ENCODE data around the gene GAS6.

The GAS6 gene

GRCh38 chr13:113785051-113786010, 78.5 kb downstream of the GAS6 start:
- TF ChIP-seq, protein P1, sequence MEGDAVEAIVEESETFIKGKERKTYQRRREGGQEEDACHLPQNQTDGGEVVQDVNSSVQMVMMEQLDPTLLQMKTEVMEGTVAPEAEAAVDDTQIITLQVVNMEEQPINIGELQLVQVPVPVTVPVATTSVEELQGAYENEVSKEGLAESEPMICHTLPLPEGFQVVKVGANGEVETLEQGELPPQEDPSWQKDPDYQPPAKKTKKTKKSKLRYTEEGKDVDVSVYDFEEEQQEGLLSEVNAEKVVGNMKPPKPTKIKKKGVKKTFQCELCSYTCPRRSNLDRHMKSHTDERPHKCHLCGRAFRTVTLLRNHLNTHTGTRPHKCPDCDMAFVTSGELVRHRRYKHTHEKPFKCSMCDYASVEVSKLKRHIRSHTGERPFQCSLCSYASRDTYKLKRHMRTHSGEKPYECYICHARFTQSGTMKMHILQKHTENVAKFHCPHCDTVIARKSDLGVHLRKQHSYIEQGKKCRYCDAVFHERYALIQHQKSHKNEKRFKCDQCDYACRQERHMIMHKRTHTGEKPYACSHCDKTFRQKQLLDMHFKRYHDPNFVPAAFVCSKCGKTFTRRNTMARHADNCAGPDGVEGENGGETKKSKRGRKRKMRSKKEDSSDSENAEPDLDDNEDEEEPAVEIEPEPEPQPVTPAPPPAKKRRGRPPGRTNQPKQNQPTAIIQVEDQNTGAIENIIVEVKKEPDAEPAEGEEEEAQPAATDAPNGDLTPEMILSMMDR (IDR thresholded peaks at IDR 0.05; ENCODE audit: low read length, missing control alignments), result no peak
- DNase-seq (ENCODE audit: low read depth), result peak; percentile 50
- no peak overlapping the region for H3K4me3 ChIP-seq (replicated peaks; ENCODE audit: low read depth, low read length)

GRCh38 chr13:113784645-113785024, 79.2 kb downstream of the GAS6 start:
- TF ChIP-seq, protein P1 (IDR thresholded peaks at IDR 0.05; ENCODE audit: low read length, missing control alignments), result no peak
- H3K4me3 ChIP-seq (replicated peaks; ENCODE audit: low read depth, low read length), result no peak overlapping the region
- DNase-seq (ENCODE audit: low read depth), result no peak

DNA sequence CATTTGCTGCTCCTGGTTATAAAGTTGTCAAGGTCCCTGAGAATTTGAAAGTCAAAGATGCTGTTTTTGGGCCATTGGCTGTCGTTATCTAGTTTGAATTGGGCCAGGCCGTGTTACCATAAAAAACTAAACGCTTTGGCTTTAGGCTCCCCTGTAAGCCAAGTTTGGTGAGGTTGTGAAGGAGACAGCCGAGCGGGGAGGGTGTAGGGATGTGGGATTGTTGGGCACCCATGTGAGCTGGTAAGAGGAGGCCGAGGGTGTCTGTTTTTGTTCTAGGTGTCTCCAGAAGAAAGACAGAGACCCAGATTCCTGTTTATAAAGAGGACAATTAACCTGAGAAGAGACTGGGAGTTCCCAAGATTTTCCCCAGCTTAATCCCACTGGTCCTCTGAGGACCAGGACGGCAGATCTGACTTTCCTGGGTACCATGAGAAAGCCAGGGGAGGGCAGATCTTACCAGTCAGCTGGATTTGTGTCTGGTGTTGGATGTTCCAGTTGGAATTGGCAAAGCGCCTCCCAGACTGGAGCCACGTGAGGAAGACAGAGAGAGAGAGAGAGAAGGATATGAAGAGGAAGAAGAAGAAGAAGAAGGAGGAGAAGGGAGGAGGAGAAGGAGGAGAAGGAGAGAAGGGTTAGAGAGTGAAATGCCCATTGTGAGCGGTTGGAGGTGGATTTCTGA, 79.8 kb downstream of the GAS6 start:
- DNase-seq (ENCODE audit: low read depth), result no peak
- no peak overlapping the region for H3K4me3 ChIP-seq (replicated peaks; ENCODE audit: low read depth, low read length)
- TF ChIP-seq, protein P1 (IDR thresholded peaks at IDR 0.05; ENCODE audit: low read length, missing control alignments), result no peak

DNA sequence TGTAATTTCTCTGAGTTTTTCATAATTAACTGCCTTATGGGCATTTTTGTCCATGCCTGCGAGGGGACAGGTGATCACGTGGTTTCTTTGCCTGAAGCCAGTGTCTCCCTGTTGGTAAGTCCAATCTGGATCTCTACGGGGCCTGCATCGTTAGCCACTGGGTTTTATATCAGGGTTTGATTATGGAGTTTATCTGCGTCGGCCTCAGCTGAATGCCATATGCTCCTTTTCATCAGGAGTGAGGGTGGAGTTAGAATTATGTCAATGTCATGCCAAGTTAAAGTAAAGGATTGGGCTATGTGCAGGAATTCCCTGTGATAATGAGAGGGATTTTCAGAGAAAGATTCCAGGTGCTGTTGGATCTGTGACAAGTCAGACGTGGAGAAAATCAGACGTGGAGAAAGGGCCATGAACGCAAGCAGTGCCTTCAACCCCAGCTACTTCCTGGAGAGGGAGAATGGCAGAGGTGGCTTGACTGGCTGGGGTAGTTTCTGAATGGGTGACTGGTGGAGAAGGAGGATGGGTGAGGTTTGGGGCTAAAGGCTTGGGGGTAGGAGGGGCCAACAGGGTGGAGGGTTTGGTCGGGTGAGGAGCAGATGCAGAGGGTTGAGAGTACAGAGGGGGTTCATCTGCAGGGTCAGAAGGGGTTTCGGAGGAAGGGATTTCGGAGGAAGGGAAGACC, 80.5 kb downstream of the GAS6 start:
- H3K4me3 ChIP-seq (replicated peaks; ENCODE audit: low read depth, low read length), result no peak overlapping the region
- TF ChIP-seq, protein P1 (IDR thresholded peaks at IDR 0.05; ENCODE audit: low read length, missing control alignments), result no peak
- DNase-seq (ENCODE audit: low read depth), result no peak

GRCh38 chr13:113782472-113782871, 81.4 kb downstream of the GAS6 start:
- DNase-seq (ENCODE audit: low read depth), result no peak
- H3K4me3 ChIP-seq (replicated peaks; ENCODE audit: low read depth, low read length), result no peak overlapping the region
- TF ChIP-seq, protein P1 (IDR thresholded peaks at IDR 0.05; ENCODE audit: low read length, missing control alignments), result no peak

DNA sequence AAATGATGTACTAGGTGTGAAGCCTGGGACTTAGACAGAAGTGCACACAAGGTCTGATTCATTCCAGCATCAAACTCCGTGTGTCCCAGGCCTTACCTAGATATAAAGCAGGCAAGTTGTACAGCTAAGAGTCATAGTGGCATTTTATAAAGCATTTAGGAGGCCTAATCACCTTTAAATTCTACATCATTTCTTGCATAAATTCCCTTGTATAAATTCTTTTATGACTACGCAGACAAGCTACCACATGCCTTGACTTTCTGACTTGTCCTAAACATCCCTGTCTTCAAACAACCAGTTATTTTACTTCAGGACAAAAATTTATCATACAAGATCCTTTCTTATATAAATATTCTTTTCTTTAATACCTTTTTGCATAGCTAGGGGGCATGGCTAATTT, 82.3 kb downstream of the GAS6 start:
- no peak overlapping the region for H3K4me3 ChIP-seq (replicated peaks; ENCODE audit: low read depth, low read length)
- TF ChIP-seq, protein P1 (IDR thresholded peaks at IDR 0.05; ENCODE audit: low read length, missing control alignments), result no peak

More for the DNA sequence above, 82.3 kb downstream of the GAS6 start:
- no peak for DNase-seq (ENCODE audit: low read depth)

Measured in fibroblast of pulmonary artery (primary cell).